NCI-H1417 treated with DMSO at 0.1 percent for 48 hours (cell line): ENCODE measurements around the gene TLR4.

Experiments
- DNase-seq: peaks from one replicate; lab custom pipeline; 2025; lab: John Stamatoyannopoulos, UW

Gene TLR4

GRCh38 chr9:117745598-117745997 is 41.4 kb downstream of the TLR4 start:
- no peak for DNase-seq

- DNase-seq: no peak
Measured at GRCh38 chr9:117746263-117746662, 42.1 kb downstream of the TLR4 start.

- DNase-seq: no peak
Measured at GRCh38 chr9:117747386-117747970, 43.3 kb downstream of the TLR4 start.

- DNase-seq: no peak
Measured at GRCh38 chr9:117750401-117750800, 46.2 kb downstream of the TLR4 start.

GRCh38 chr9:117752894-117753293 is 48.7 kb downstream of the TLR4 start:
- DNase-seq: no peak

GRCh38 chr9:117757561-117758190 is 53.5 kb downstream of the TLR4 start:
- DNase-seq: no peak

- no peak for DNase-seq
Measured at GRCh38 chr9:117763314-117763713, 59.1 kb downstream of the TLR4 start.

GRCh38 chr9:117768750-117769395 is 64.7 kb downstream of the TLR4 start:
- DNase-seq: no peak

GRCh38 chr9:117771136-117771535 is 66.9 kb downstream of the TLR4 start:
- peak; percentile 78 for DNase-seq

GRCh38 chr9:117772960-117773359 is 68.8 kb downstream of the TLR4 start:
- DNase-seq: no peak
